HG03469 (cell line): ENCODE results near the gene FSTL5.
"Not testable (repeated sequence)": the region's sequence is repeated elsewhere in the genome, so short reads cannot be mapped to it uniquely, and the experiment has no call there.

ENCODE experiments used
- ATAC-seq: cut with Tn5 transposase; IDR thresholded peaks from one replicate; pipeline ENCODE4 v1.9.1; 2021; ENCODE audit warnings: mild to moderate bottlenecking, moderate library complexity, moderate number of reproducible peaks; ENCODE audit not compliant: unreplicated experiment

The FSTL5 gene

GRCh38 chr4:161869511-161869910 lies 294.3 kb downstream of the FSTL5 start:
- ATAC-seq: no peak

DNA sequence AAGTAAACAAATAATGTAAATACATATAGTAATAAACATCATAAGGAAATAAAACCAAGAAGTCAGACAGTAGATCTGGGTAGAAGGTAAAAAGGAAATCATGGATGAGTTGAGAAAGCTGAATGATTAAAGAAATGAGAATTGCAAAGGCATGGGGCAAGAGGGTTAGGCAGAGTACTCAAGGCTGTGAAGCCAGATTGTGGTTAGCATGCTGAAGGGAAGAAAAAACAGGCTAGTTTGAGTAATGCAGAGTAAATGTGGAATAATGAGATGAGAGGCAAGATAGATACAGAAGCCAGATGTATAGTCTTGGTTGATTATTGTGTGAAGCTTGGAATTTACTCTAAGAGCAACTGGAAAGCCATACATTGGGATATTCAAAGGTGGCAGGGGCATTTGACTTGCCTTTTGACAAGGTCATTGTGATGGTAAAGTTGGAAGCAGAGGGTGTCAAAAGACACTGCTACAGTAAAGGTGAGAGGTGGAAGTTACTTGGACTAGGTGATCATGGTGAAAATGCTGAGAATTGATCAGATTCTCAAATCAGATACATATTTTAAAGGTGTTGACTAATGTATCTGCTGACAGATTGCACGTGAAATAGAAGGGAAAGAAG lies 307.0 kb downstream of the FSTL5 start:
- ATAC-seq: no peak

- no peak for ATAC-seq
Observed at GRCh38 chr4:161850631-161851030, 313.2 kb downstream of the FSTL5 start.

- ATAC-seq: no peak
Observed at GRCh38 chr4:161841759-161842158, 322.0 kb downstream of the FSTL5 start.

DNA sequence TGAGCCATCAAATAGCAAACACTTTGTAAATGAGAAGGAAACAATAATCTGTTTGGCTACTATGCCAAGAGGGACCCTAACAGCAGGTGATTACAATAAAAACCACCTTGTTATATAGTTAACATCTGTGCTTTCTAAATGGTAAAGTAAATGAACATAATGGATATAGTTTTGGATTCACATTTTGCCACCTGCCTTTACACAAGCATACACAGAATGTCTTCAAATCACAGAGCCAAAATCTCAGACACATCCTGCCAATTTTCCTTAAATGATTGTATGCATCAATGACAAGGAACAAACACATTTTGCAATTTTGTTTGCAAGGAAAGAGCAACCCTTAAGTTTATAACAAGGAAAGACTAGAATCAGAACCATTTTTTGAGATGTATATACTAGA lies 334.2 kb downstream of the FSTL5 start:
- ATAC-seq: no peak

GRCh38 chr4:161828061-161828460 lies 335.7 kb downstream of the FSTL5 start:
- no peak for ATAC-seq

- no peak for ATAC-seq
Observed at GRCh38 chr4:161827013-161827412, 336.8 kb downstream of the FSTL5 start.

DNA sequence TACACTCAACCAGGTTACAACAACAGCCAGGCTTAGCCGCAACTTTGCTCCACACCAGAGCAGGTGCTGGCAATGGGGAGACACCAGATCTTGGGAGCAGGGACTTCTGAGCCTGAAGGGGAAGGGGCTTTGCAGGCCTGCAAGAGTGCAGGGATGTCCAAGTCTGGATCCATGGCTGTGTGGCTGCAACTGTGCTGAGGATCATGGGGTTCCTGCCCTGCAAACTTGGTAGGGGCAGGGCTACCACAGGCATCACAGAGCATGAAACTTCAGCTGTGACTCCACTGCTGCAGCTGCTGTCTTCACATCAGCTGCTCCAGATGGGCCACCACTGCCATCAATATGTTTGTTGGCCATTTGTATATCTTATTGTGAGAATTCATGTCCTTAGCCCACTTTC lies 340.4 kb downstream of the FSTL5 start:
- ATAC-seq: no peak

DNA sequence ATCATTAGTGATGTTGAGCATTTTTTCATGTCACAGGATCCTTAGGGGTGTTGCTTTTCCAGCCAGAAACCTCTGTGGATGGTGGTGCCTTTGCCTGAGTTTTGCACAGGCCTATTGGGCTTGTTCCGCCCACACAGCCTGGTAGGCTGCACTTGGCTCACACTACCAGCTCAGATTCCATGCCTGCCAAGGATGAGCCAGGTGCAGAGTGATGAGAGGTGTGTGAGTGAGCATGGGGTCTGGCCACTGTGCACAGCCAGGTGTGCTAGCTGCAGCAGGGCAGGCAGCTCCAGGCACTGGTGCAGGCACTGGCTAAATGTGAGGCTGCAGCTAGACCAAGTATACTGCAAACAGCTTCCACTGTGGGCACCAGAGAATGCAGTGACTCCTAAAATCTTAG lies 341.6 kb downstream of the FSTL5 start:
- no peak for ATAC-seq

GRCh38 chr4:161817914-161818313 lies 345.9 kb downstream of the FSTL5 start:
- no peak for ATAC-seq

GRCh38 chr4:161816958-161817357 lies 346.8 kb downstream of the FSTL5 start:
- no peak for ATAC-seq

GRCh38 chr4:161815841-161816240 lies 348.0 kb downstream of the FSTL5 start:
- ATAC-seq: no peak

DNA sequence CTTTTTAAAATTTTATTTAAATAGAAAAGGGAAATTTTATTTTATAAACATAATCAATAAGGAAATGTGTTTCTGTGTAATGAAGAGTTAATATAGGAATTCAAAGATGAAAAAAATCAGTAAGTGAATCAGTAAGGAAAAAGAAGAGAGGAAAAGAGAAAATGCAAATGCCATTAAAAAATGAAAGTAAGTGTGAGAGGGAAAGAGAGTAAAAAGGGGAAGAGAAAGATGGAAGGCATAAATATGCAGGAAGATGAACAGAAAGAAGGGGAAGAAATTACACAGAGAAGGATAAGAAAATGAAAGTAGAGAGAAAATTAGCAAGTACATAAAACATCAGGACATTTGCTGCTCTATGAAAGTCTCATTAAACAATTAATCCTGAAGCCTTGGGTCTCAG lies 349.9 kb downstream of the FSTL5 start:
- no peak for ATAC-seq

GRCh38 chr4:161813389-161813788 lies 350.4 kb downstream of the FSTL5 start:
- no peak for ATAC-seq

GRCh38 chr4:161803171-161803570 lies 360.6 kb downstream of the FSTL5 start:
- ATAC-seq: no peak

DNA sequence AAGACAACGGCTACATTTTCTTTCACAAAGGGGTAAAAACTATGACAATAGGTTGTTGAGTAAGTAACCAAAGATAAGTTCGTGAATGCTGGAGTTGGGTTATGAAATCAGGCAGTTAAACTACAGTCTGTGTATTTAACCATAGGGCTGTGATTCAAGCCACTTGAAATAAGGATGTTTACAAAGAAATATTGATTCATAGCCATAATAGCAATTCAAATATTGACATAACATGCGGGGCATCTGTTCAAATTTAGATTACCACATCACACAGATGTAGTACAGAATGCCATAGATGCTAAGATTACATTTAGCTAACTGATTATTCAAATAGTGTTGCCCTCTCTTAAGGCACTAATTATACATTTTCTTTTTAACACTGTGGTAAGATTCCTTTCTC lies 364.1 kb downstream of the FSTL5 start:
- no peak for ATAC-seq

DNA sequence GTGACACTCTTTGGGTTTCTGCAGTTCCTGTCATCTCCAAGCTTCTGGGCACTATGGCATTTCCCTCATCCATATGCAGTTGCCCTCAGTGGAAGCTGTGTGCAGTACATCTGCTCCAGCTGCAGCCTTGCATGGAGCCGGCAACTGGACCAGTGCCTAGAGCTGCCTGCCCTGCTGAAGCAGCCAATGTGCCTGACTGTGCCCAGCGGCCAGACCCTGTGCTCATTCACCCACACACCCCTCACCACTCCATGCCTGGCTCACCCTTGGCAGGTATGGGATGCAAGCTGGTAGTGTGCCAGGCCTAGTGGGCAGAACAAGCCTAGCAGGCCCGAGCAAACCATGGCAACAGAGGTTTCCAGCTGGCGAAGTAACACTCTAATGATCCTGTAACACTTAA lies 370.8 kb downstream of the FSTL5 start:
- no peak for ATAC-seq

DNA sequence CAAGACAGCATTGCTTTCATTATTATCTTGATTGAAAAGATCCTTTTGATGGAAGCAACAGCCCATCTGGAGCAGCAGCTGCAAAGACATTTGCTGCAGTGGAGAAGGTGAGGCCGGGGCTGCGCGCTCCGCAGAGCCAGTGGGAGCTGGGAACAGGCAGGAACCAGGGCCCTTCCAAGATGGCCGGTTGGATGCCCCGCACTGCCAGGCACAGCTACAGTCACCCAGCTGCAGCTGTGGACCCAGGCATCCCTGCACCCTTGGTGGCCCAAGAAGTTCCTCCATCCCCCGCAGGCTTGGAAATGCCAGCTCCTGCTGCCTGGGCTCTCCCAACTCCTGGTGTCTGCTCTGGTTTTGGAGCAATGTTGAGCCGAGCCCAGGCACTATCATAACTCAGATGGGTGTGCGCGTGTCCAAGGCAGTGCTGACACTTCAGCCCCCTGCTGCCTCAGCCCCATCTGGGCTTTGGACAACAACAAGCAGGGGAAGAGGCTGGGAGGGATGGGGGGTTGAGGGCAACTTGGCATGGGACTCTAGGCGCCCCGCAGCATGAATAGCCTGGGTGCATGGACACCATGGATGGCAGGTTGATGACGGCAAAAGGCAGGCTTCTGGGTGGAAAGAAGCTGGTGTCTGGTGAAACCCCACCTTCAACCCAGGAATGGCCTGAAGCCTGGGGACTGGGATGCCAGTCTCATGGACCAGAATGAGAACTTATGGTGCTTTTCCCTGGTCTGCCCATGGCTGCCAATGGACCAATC lies 371.8 kb downstream of the FSTL5 start:
- no peak for ATAC-seq

DNA sequence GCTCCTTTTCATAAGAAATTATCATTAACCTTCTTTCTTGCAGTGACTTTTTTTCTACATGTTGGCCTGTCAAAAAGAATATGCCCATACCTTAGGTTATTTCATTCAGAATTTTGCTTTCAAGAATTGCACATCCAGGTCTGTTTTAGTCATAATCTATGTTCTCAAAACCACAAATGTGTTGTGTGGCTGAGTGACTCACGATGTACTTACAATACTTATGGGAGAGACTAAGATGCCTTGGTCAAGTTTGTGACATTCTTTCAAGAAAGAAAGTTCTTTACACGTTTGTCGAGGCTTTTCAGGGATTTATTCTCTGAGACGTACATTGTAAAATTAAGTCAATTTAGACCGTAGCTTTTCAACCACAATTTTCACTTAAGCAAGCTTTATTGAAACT lies 396.7 kb downstream of the FSTL5 start:
- ATAC-seq: no peak

DNA sequence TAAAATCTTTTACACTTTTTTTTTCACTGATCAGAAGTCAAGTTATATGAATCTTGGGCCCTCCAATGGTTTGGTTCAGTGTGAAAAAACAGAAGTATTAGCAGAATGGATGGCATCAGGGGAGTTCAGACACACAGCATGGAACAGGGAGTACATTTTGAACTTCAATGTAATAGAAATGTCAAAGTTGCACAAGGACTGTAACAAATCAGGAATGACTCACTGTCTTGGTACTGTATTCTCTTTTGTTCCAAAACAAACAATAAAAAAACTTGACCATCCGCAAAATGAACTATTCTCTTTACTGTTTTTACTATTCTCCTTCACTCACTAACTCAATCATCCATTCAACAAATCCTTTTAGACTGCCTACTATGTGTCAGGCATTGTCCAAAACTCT lies 401.0 kb downstream of the FSTL5 start:
- no peak for ATAC-seq

DNA sequence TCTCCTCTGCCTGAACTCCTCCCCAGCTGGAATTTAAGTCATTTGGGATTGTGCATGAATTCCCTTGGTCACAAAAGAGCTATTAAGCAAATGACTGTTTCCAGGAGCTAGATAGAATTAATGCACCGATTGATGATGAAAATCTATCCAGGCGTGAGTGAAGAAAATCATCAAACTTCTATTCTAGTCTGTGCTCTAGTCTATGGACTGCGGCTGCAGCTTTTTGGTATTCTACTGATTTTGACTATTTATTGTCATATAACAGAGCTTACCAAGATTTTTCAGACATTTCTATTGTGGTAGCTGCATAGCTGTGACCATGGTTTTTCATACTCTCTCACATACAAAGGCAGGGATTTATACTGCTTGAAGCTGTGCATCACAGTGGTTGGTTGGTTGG lies 403.8 kb downstream of the FSTL5 start:
- ATAC-seq: no peak

DNA sequence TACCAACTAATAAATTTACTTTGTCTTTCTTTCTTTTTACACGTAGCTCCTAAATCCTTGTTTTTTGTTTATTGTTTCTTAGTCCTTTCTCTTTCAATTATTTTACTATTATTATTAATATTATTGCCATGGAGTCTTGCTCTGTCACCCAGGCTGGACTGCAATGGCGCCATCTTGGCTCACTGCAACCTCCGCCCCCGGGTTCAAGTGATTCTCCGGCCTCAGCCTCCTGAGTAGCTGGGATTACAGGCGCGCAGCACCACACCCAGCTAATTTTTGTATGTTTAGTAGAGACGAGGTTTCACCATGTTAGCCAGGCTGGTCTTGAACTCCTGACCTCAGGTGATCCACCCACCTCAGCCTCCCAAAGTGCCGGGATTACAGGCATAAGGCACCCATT lies 405.4 kb downstream of the FSTL5 start:
- ATAC-seq: not testable (repeated sequence)

GRCh38 chr4:161728929-161729328 lies 434.9 kb downstream of the FSTL5 start:
- no peak for ATAC-seq
